ENCODE results near the gene FTCDNL1.

Gene FTCDNL1

DNA sequence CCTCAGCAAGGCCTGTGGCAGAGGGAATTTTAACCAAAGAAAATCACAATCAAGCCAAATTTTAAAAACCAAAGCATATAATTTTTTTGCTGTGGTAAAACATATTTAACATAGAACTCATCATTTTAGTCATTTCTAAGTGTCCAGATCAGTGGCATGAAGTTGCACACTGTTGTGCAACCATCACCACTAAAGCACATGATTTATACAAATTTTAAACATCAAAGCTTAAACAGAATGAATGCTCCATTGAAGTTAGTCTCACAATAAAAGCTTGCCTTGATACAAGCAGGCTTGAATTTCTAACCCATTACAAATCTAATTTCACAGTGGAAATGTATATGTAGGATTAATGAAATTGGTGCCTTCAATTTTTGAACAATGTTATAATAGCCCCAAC lies 31.2 kb downstream of the FTCDNL1 start:
- H3K4me3 ChIP-seq (ENCODE audit: low read length), result no peak overlapping the region
- TF ChIP-seq, protein P1, sequence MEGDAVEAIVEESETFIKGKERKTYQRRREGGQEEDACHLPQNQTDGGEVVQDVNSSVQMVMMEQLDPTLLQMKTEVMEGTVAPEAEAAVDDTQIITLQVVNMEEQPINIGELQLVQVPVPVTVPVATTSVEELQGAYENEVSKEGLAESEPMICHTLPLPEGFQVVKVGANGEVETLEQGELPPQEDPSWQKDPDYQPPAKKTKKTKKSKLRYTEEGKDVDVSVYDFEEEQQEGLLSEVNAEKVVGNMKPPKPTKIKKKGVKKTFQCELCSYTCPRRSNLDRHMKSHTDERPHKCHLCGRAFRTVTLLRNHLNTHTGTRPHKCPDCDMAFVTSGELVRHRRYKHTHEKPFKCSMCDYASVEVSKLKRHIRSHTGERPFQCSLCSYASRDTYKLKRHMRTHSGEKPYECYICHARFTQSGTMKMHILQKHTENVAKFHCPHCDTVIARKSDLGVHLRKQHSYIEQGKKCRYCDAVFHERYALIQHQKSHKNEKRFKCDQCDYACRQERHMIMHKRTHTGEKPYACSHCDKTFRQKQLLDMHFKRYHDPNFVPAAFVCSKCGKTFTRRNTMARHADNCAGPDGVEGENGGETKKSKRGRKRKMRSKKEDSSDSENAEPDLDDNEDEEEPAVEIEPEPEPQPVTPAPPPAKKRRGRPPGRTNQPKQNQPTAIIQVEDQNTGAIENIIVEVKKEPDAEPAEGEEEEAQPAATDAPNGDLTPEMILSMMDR (conservative IDR thresholded peaks at IDR 0.05; ENCODE audit: low read length), result no peak
- DNase-seq (ENCODE audit: low read depth), result peak; percentile 38

DNA sequence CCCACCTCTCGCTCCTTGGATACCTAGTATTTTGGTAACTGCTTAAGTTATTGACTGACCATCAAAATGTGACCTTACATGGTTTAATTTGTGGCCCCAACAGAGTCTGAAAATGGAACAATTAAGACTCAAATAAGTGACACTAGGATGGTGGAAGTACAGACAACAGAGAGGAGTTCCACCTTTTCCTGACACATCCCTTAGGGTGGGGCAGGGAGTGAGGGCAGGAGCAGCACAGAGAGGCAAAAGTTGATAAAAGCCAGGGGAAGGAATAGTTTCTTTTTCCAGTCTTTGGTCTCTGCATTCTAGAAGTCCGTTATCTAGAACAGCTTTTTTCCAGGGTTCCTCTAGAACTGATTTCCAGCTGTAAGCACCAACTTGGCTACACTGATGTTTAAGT lies 32.2 kb downstream of the FTCDNL1 start:
- TF ChIP-seq, protein P1 (conservative IDR thresholded peaks at IDR 0.05; ENCODE audit: low read length), result no peak
- H3K4me3 ChIP-seq (ENCODE audit: low read length), result no peak overlapping the region
- DNase-seq (ENCODE audit: low read depth), result no peak

DNA sequence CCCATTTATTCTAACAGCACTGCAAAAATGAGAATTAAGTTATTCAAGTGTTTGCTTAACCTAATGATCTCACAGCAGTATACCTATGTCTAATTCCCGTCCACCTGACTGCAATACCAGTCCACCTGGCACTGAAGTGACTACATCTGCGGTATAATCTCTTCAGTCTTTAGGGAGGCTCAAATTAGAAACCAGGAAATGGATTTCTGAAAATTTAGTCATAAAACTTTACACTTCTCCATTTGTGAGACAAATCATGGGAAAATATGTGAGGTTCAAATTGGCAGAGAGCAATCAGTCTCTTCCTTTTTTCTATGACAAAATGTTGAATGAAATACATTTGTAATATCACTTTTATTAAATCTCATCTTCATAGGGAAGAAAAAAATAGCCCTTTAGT lies 33.0 kb downstream of the FTCDNL1 start:
- TF ChIP-seq, protein P1 (conservative IDR thresholded peaks at IDR 0.05; ENCODE audit: low read length), result no peak
- no peak for DNase-seq (ENCODE audit: low read depth)
- H3K4me3 ChIP-seq (ENCODE audit: low read length), result no peak overlapping the region

DNA sequence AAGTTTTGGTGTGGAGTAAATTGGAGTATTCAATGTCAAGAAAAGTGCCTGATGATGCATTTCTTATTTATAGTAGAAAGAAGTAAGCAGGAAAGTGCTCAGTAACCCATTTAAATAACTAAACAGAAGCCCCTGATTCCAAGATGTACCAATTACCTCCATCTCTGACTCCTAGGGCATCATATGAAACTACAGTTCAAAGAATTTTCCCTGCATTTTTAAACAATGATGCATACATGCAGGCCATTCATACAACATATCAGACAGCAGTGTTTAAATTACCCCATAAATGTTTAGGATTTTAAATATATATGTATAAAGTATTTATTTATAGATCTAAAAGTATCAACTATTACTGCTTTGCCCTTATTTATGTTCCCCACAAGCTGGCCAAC lies 36.2 kb downstream of the FTCDNL1 start:
- TF ChIP-seq, protein P1 (conservative IDR thresholded peaks at IDR 0.05; ENCODE audit: low read length), result no peak
- H3K4me3 ChIP-seq (ENCODE audit: low read length), result no peak overlapping the region
- DNase-seq (ENCODE audit: low read depth), result no peak

DNA sequence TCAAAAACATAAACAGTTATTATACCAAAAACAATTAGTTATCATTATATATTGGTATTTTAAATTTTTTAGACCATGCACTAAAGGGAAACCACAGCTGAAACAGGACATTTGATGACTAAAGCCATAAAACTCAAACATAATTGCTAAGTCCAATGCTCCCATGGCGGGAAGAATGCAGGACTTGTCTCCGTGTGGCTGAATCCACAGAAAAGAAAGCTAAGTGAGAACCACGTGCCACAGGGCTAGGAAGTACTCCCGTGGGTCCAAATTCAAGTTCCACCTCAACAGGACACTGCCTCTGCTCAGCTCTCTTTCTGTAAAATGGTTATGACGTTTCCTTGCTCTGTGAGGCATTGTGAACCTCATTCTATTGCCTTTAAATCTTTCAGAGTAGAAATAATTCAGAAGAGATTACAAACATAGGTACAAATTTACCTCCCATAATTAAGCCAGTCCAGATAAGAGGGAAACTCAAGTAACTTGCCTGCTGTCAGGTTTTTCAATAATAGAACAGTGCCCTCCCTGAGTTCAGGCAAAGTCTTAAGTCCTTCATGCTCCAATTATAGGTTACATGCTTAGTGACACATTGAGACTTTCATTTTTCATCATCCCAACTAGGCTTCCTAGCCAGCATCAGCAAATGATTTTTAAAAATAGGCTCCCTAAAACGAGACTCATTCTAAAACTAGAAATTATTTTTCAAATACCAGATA lies 36.7 kb downstream of the FTCDNL1 start:
- DNase-seq (ENCODE audit: low read depth), result peak; percentile 19
- H3K4me3 ChIP-seq (ENCODE audit: low read length), result no peak overlapping the region

DNA sequence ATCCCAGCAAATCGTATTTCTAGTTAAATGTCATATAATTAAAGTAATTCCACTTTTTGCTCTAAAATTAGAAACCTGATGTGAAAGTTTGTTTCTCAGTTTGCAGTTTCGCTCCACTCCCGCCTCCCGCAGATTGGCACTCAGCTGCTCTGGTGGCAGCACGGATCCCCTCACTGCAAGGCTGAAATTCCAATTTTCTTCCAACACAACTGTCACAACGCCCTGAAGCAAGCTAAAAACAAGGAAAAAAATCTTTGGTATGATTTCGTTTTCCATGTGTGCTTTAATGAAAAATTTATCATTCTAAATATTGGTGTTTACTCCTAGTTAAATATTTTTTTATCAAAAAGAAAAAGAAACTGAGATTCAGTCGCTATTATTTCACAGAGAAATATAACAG lies 38.5 kb downstream of the FTCDNL1 start:
- no peak for DNase-seq (ENCODE audit: low read depth)
- no peak overlapping the region for H3K4me3 ChIP-seq (ENCODE audit: low read length)
- TF ChIP-seq, protein P1 (conservative IDR thresholded peaks at IDR 0.05; ENCODE audit: low read length), result no peak

More for the DNA sequence above, 36.7 kb downstream of the FTCDNL1 start:
- TF ChIP-seq, protein P1 (conservative IDR thresholded peaks at IDR 0.05; ENCODE audit: low read length), result no peak

DNA sequence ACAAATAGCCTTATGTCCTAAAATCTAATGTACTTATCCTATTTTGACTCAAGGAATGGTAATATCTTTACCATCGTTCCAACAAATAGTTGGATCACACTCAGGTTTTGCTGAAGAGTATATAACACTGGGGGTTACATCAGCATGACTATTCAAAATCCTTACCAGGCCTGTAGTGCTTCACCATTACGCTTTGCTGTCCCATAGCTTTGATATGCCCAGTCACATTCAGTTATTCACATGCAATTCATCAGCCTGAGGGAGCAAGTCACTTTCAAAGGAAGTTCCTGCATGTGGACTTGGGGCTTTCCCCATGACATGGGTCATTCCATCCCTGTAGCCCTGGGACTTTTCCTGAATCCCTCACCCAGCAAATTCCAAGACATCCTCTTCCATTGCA lies 39.6 kb downstream of the FTCDNL1 start:
- no peak overlapping the region for H3K4me3 ChIP-seq (ENCODE audit: low read length)
- DNase-seq (ENCODE audit: low read depth), result no peak
- TF ChIP-seq, protein P1 (conservative IDR thresholded peaks at IDR 0.05; ENCODE audit: low read length), result no peak
